OCI-LY7 (cell line): ENCODE measurements around the gene HACE1. TPM values are rescaled to one million over a fixed set of nuclear protein-coding genes. Genes with fewer than 3 reads are reported as not detected.

ENCODE experiments used
- BruUV-seq: library from RNA; stranded (reverse); fragments of 400-500 nt; replicated peaks from 2 replicates; lab custom pipeline; 2021; lab: Mats Ljungman, UMichigan
- CTCF ChIA-PET: fragments of 300-600 bp; sonication (Branson Sonifier 250); formaldehyde crosslinking; loops from one replicate; lab custom pipeline; 2022; ENCODE audit warnings: antibody characterized with exemption; ENCODE audit not compliant: unreplicated experiment; lab: Charles Lee
- POLR2A ChIA-PET: fragments of 300-600 bp; sonication (Branson Sonifier 250); formaldehyde crosslinking; loops from one replicate; lab custom pipeline; 2022; ENCODE audit warnings: antibody characterized with exemption; lab: Charles Lee
- DNase-seq: peaks from one replicate; pipeline ENCODE4 v3.0.0-alpha.2; 2015; ENCODE audit warnings: low spot score
- H2AFZ ChIP-seq: fragments of 200-600 bp; sonication (generic), shearing (Covaris generic); 2 replicates; pipeline ENCODE4 v1.6.1; 2014; ENCODE audit warnings: mild to moderate bottlenecking, antibody characterized with exemption, low read length, moderate library complexity
- H3K27ac ChIP-seq: fragments of 200-600 bp; sonication (generic); 2 replicates; pipeline ENCODE4 v1.5.1; 2014; ENCODE audit warnings: mixed run types, low read depth, mild to moderate bottlenecking, moderate library complexity, low read length, inconsistent platforms; ENCODE audit not compliant: poor library complexity, severe bottlenecking
- H3K36me3 ChIP-seq: fragments of 200-600 bp; sonication (generic); 2 replicates; pipeline ENCODE4 v1.6.1; 2014; ENCODE audit warnings: mild to moderate bottlenecking, antibody characterized with exemption, low read length, moderate library complexity, mixed read lengths; ENCODE audit not compliant: insufficient read depth
- H3K4me1 ChIP-seq: fragments of 200-600 bp; sonication (generic); 2 replicates; pipeline ENCODE4 v1.5.1; 2014; ENCODE audit warnings: mild to moderate bottlenecking, low read length; ENCODE audit not compliant: insufficient read depth, poor library complexity, severe bottlenecking
- H3K4me2 ChIP-seq: fragments of 200-600 bp; sonication (generic); 2 replicates; pipeline ENCODE4 v1.6.1; 2014; ENCODE audit warnings: mild to moderate bottlenecking, low read length
- H3K4me3 ChIP-seq: fragments of 200-600 bp; sonication (generic); 2 replicates; pipeline ENCODE4 v1.5.1; 2014; ENCODE audit warnings: mild to moderate bottlenecking, low read depth, low read length; ENCODE audit not compliant: poor library complexity, severe bottlenecking
- H3K79me2 ChIP-seq: fragments of 200-600 bp; sonication (generic); 2 replicates; pipeline ENCODE4 v1.6.1; 2016; ENCODE audit warnings: low read depth, mild to moderate bottlenecking, low read length, moderate library complexity, mixed read lengths; ENCODE audit not compliant: insufficient read depth
- H3K9me2 ChIP-seq: fragments of 200-600 bp; sonication (generic); 2 replicates; pipeline ENCODE4 v1.6.1; 2016; ENCODE audit warnings: mild to moderate bottlenecking, low read length, mixed read lengths; ENCODE audit not compliant: insufficient read depth
- H3K9me3 ChIP-seq: fragments of 200-600 bp; sonication (generic); 2 replicates; pipeline ENCODE4 v1.6.1; 2014; ENCODE audit warnings: mild to moderate bottlenecking, mixed run types, low read length, mixed read lengths
- H4K20me1 ChIP-seq: fragments of 200-600 bp; sonication (generic); 2 replicates; pipeline ENCODE4 v1.6.1; 2014; ENCODE audit warnings: mild to moderate bottlenecking, antibody characterized with exemption, low read length, moderate library complexity, mixed read lengths; ENCODE audit not compliant: insufficient read depth
- EZH2phosphoT487 ChIP-seq: fragments of 200-600 bp; sonication (generic); IDR thresholded peaks from 2 replicates; pipeline ENCODE4 v1.6.1; 2018; ENCODE audit warnings: low read depth, borderline replicate concordance, mild to moderate bottlenecking, mixed run types, antibody characterized with exemption, low read length, moderate library complexity, mixed read lengths
- intact Hi-C: fragments of 100-400 bp; cut with micrococcal nuclease; formaldehyde crosslinking; loops from one replicate; pipeline ENCODE4 v1.10.0; 2022; ENCODE audit not compliant: unreplicated experiment
- total RNA-seq, 2 experiments: library from RNA; depleted of rRNA in 1 of 2; stranded (reverse); fragments of >200 nt in 1 of 2; shearing (Covaris generic) in 1 of 2; gene quantifications; 2 replicates each; pipeline ENCODE4 v1.2.3, GENCODE V29; 2014 to 2022
- TF ChIP-seq, protein P1 (sequence below): fragments of 200-600 bp; sonication (generic); conservative IDR thresholded peaks from 2 replicates; pipeline ENCODE4 v1.5.1; 2014; ENCODE audit warnings: mild to moderate bottlenecking, antibody characterized with exemption, low read length, moderate library complexity, mixed read lengths

HACE1 gene
- total RNA-seq, 2 experiments from 2014 or later: 16.6 to 22.1 TPM

DNA sequence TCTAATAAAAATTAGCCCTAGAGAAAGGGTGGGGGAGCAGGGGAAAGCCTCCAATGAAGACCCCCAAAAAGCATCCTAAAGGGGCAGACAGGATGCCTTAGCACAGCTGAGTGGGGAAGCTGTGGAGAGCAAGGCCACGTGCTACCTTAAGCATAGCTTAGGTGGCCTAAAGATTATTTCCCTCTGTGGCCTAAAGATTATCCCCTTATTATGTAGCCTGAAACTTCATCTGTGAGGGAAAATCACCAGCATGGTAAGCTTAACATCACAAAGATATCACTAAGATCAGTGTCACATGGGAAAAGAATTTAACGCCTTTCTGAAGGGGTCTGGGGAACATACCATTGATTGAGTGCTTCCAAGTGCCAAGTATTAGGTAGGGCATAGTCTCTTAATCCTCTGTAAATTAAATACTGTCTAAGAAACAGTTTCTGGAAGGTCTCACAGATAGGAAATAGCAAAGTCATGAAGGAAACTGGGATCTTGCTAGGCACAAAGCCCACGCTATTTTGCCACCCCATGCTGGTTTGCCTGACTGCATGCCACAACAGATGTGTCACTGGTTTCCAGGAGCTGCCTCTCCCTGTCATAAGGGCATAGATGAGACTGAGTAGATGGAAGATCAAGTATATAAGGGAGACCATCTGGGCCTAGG is 170.0 kb downstream of the HACE1 start:
- H3K9me3 ChIP-seq: peaks cover 5% of the 10 kb centered on the region; the same call in 1 of the 2 replicates
- no peak overlapping the region for H3K4me3 ChIP-seq
- no peak overlapping the region for H2AFZ ChIP-seq
- H4K20me1 ChIP-seq: no peaks in the 10 kb centered on the region
- no TSS peak for BruUV-seq
- H3K9me2 ChIP-seq: no peaks in the 10 kb centered on the region
- TF ChIP-seq, protein P1, sequence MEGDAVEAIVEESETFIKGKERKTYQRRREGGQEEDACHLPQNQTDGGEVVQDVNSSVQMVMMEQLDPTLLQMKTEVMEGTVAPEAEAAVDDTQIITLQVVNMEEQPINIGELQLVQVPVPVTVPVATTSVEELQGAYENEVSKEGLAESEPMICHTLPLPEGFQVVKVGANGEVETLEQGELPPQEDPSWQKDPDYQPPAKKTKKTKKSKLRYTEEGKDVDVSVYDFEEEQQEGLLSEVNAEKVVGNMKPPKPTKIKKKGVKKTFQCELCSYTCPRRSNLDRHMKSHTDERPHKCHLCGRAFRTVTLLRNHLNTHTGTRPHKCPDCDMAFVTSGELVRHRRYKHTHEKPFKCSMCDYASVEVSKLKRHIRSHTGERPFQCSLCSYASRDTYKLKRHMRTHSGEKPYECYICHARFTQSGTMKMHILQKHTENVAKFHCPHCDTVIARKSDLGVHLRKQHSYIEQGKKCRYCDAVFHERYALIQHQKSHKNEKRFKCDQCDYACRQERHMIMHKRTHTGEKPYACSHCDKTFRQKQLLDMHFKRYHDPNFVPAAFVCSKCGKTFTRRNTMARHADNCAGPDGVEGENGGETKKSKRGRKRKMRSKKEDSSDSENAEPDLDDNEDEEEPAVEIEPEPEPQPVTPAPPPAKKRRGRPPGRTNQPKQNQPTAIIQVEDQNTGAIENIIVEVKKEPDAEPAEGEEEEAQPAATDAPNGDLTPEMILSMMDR: no peak
- TF ChIP-seq EZH2phosphoT487: no peak
- no peak overlapping the region for H3K4me2 ChIP-seq
- CTCF ChIA-PET: no interaction called here
- no peak overlapping the region for H3K27ac ChIP-seq
- no peak for DNase-seq
- H3K79me2 ChIP-seq: no peaks in the 10 kb centered on the region
- intact Hi-C loops: no loop called here
- H3K36me3 ChIP-seq: no peaks in the 10 kb centered on the region
- peaks cover 8% of the 10 kb centered on the region for H3K4me1 ChIP-seq
- POLR2A ChIA-PET: interaction anchor here (0.6 to 1.0 kb wide), 2 partner anchors 12 to 207 kb away, joined by 3 to 5 read pairs; no protein-coding TSS in a partner anchor

GRCh38 chr6:104688283-104688969 is 171.3 kb downstream of the HACE1 start:
- ChIA-PET CTCF (no interaction called here), POLR2A (no interaction called here)
- H3K79me2 ChIP-seq: no peaks in the 10 kb centered on the region
- no peaks in the 10 kb centered on the region for H4K20me1 ChIP-seq
- H3K36me3 ChIP-seq: no peaks in the 10 kb centered on the region
- no peak for DNase-seq
- H3K9me2 ChIP-seq: no peaks in the 10 kb centered on the region
- peak overlapping the region; percentile 33; the same call in 1 of the 2 replicates for H2AFZ ChIP-seq
- peaks cover 21% of the 10 kb centered on the region for H3K4me1 ChIP-seq
- BruUV-seq: no TSS peak
- H3K4me2 ChIP-seq: no peak overlapping the region
- peaks cover 5% of the 10 kb centered on the region; the same call in 1 of the 2 replicates for H3K9me3 ChIP-seq
- TF ChIP-seq EZH2phosphoT487: no peak
- TF ChIP-seq, protein P1: no peak
- H3K4me3 ChIP-seq: no peak overlapping the region
- intact Hi-C loops: no loop called here
- H3K27ac ChIP-seq: no peak overlapping the region
